Karpas-422 (cell line): Measurements from ENCODE around the gene MED27. TPM values are rescaled to one million over a fixed set of nuclear protein-coding genes. Genes with fewer than 3 reads are reported as not detected.
"Not testable (repeated sequence)": the region's sequence is repeated elsewhere in the genome, so short reads cannot be mapped to it uniquely, and the experiment has no call there.

ENCODE experiments used
- DNase-seq: peaks from one replicate; pipeline ENCODE4 v3.0.0-alpha.2; 2015
- H2AFZ ChIP-seq: fragments of 200-600 bp; sonication (generic); 2 replicates; pipeline ENCODE4 v1.6.1; 2014; ENCODE audit warnings: antibody characterized with exemption, low read length, mixed read lengths
- H3K27ac ChIP-seq: fragments of 200-600 bp; sonication (generic); 2 replicates; pipeline ENCODE4 v1.5.1; 2014; ENCODE audit warnings: mild to moderate bottlenecking, low read length, moderate library complexity
- H3K27me3 ChIP-seq: fragments of 200-600 bp; sonication (generic); 2 replicates; pipeline ENCODE4 v1.6.1; 2014; ENCODE audit warnings: low read length, mixed read lengths
- H3K36me3 ChIP-seq: fragments of 200-600 bp; sonication (generic); 2 replicates; pipeline ENCODE4 v1.6.1; 2014; ENCODE audit warnings: low read length, mixed read lengths; ENCODE audit not compliant: insufficient read depth
- H3K4me1 ChIP-seq: fragments of 200-600 bp; sonication (generic); 2 replicates; pipeline ENCODE4 v1.6.1; 2014; ENCODE audit warnings: mild to moderate bottlenecking, low read length, mixed read lengths
- H3K4me2 ChIP-seq: fragments of 200-600 bp; sonication (generic); 2 replicates; pipeline ENCODE4 v1.6.1; 2014; ENCODE audit warnings: low read length, low read depth, mild to moderate bottlenecking; ENCODE audit not compliant: poor library complexity, severe bottlenecking
- H3K4me3 ChIP-seq: fragments of 200-600 bp; sonication (generic); 2 replicates; pipeline ENCODE4 v1.5.1; 2014; ENCODE audit warnings: mild to moderate bottlenecking, antibody characterized with exemption, low read length, mixed read lengths
- H3K79me2 ChIP-seq: fragments of 200-600 bp; sonication (generic); 2 replicates; pipeline ENCODE4 v1.6.1; 2014; ENCODE audit warnings: mild to moderate bottlenecking, low read length, mixed read lengths
- H3K9ac ChIP-seq: fragments of 200-600 bp; sonication (generic); 2 replicates; pipeline ENCODE4 v1.6.0; 2014; ENCODE audit warnings: low read length
- H3K9me2 ChIP-seq: fragments of 200-600 bp; sonication (generic), shearing (Covaris generic); replicated peaks from 2 replicates; pipeline ENCODE4 v1.6.0; 2014; ENCODE audit warnings: mild to moderate bottlenecking, low read length, moderate library complexity; ENCODE audit not compliant: insufficient read depth
- H3K9me3 ChIP-seq: fragments of 300-700, 200-600 bp; sonication (generic); 2 replicates; pipeline ENCODE4 v1.6.1; 2014; ENCODE audit warnings: low read length, mixed read lengths
- H4K20me1 ChIP-seq: fragments of 200-600 bp; sonication (generic); 2 replicates; pipeline ENCODE4 v1.6.1; 2014; ENCODE audit warnings: mild to moderate bottlenecking, antibody characterized with exemption, low read length, low read depth; ENCODE audit not compliant: insufficient read depth
- total RNA-seq: library from RNA; depleted of rRNA; stranded (reverse); fragments of >200 nt; shearing (Covaris generic); gene quantifications from 2 replicates; pipeline ENCODE4 v1.2.3, GENCODE V29; 2014; ENCODE audit warnings: low replicate concordance

The MED27 gene
- total RNA-seq, 1 experiment from 2014 or later: 19.8 TPM

DNA sequence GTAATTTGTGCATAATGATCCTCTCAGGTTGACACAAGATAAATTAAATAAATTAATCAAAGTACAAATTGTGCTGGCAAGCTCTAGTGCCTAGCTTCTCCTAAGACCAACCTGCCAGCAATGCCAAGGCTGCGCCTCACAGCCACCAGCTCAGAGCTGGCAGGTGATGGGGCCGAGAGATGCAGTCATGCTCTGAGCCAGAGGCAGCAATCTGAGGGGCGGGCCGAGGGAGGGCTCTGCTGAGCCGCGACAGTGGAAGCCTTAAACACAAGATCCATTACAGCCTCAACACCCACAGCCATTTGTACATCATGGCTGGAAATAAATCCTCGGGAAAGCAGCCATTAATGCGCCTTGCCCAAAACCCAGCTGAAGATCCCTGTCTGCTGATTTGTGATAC is 20.3 kb downstream of the MED27 start:
- Histone ChIP-seq H3K79me2 (peaks cover 83% of the 10 kb centered on the region), H3K27me3 (no peaks in the 10 kb centered on the region), H3K9me3 (peaks cover 9% of the 10 kb centered on the region; the same call in 1 of the 2 replicates), H3K4me2 (no peak overlapping the region), H2AFZ (no peak overlapping the region), H3K4me3 (no peak overlapping the region), H3K9me2 (no peaks in the 10 kb centered on the region), H3K36me3 (peaks cover 12% of the 10 kb centered on the region; the same call in 1 of the 2 replicates), H3K4me1 (no peaks in the 10 kb centered on the region), H3K27ac (no peak overlapping the region), H4K20me1 (peaks cover 20% of the 10 kb centered on the region; the same call in 1 of the 2 replicates), H3K9ac (no peak overlapping the region)
- DNase-seq: no peak

DNA sequence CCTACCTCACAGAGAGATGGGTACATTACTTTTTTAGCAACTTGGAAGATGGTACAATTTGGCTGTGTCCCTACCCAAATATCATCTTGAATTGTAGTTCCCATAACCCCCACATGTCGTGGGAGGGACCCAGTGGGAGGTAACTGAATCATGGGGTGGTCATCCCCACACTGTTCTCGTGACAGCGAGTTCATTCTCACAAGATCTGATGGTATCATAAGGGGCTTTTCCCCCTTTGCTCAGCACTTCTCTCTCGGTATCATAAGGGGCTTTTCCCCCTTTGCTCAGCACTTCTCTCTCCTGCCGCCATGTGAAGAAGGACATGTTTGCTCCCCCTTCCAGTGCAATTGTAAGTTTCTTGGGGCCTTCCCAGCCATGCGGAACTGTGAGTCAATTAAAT is 21.4 kb downstream of the MED27 start:
- not testable (repeated sequence) for DNase-seq, H2AFZ ChIP-seq, H3K9me2 ChIP-seq, H3K27me3 ChIP-seq, H3K4me3 ChIP-seq, H3K27ac ChIP-seq, H3K4me2 ChIP-seq, H3K4me1 ChIP-seq, H3K9me3 ChIP-seq, H3K9ac ChIP-seq
- Histone ChIP-seq H3K79me2 (peaks cover 75% of the 10 kb centered on the region), H4K20me1 (peaks cover 24% of the 10 kb centered on the region), H3K36me3 (peaks cover 12% of the 10 kb centered on the region; the same call in 1 of the 2 replicates)

DNA sequence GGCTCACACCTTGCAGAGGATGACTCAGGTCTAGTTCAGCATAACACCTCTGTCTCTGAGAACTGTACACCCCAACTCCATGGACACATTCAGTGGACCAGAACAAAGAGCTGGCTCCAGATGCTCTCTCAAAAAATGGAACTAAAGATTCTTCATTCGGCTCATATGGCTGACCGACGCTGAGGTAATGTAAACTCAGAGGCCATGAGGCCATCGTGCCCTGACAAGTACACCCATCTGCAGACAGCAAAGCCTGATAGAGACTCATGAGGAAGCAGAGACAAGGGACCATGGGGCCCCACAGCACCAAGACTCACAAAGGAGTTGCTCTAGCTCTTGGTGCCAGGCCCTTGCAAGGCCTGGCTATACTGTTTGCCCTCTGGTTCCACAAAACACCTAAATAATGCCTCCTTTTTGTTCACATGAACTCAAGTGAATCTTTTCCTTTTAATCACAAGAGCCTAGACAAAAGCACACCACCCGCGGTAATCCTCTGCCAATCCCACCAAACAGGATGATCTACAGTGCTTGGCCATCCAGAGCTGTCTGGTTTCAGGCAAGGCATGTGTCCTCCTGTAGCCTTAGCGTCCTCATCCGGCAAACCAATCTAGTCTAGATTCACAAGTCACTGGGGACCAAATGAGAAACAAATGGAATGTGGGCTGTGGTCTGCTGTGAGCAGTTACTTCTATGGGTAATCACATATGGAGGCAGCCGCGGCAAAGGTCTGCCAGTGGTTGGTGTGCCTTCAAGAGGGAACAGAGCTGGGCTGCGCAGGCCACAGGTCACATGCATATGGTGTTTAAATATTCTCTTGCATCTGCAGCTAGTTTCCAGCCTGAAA is 22.7 kb downstream of the MED27 start:
- no peak overlapping the region for H2AFZ ChIP-seq
- no peak for DNase-seq
- peaks cover 62% of the 10 kb centered on the region for H3K79me2 ChIP-seq
- H4K20me1 ChIP-seq: peaks cover 31% of the 10 kb centered on the region
- no peaks in the 10 kb centered on the region for H3K27me3 ChIP-seq
- H3K4me1 ChIP-seq: no peaks in the 10 kb centered on the region
- H3K4me2 ChIP-seq: no peak overlapping the region
- H3K9me3 ChIP-seq: peaks cover 9% of the 10 kb centered on the region; the same call in 1 of the 2 replicates
- H3K4me3 ChIP-seq: no peak overlapping the region
- H3K9me2 ChIP-seq: no peaks in the 10 kb centered on the region
- no peak overlapping the region for H3K9ac ChIP-seq
- H3K27ac ChIP-seq: no peak overlapping the region
- peaks cover 12% of the 10 kb centered on the region; the same call in 1 of the 2 replicates for H3K36me3 ChIP-seq

DNA sequence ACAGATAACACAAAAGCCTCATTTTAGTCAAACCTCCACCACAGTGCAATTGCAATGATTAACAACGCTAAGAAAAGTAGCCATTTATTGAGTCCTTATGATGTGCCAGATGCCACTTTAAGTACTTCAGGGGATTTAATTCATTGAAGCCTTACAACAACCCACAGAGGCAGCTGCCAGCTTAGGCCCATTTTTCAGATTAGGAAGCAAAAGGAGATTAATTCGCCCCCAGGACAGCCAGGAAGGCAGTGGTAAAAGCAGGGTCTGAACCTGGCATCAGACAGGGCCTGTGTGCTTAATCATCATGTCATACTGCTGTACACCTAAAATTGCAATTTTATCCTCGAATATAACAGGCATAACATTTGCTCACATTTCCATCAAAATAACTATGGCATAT is 23.9 kb downstream of the MED27 start:
- H3K27me3 ChIP-seq: no peaks in the 10 kb centered on the region
- no peak overlapping the region for H3K9ac ChIP-seq
- H4K20me1 ChIP-seq: peaks cover 41% of the 10 kb centered on the region
- no peak overlapping the region for H2AFZ ChIP-seq
- H3K79me2 ChIP-seq: peaks cover 50% of the 10 kb centered on the region
- H3K4me3 ChIP-seq: no peak overlapping the region
- no peaks in the 10 kb centered on the region for H3K9me2 ChIP-seq
- no peak for DNase-seq
- no peak overlapping the region for H3K4me2 ChIP-seq
- no peak overlapping the region for H3K27ac ChIP-seq
- peaks cover 12% of the 10 kb centered on the region; the same call in 1 of the 2 replicates for H3K36me3 ChIP-seq
- H3K9me3 ChIP-seq: peaks cover 9% of the 10 kb centered on the region; the same call in 1 of the 2 replicates
- H3K4me1 ChIP-seq: no peaks in the 10 kb centered on the region

DNA sequence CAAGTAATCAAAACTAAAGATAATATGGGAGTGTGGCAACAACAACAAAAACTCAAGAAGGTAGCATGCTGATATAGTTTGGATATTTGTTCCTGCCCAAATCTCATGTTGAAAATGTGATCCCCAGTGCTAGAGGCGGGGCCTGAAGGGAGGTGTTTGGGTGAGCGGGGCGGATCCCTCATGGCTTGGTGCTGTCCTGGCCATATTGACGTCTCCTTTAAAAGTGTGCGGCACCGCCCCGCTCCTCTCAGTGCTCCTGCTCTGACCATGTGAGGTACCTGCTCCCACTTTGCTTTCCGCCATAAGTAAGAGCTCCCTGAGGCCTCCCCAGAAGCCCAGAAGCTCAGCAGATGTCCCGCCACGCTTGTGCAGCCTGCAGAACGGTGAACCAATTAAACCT is 25.6 kb downstream of the MED27 start:
- no peak for DNase-seq
- H3K9me2 ChIP-seq: no peaks in the 10 kb centered on the region
- peaks cover 58% of the 10 kb centered on the region for H4K20me1 ChIP-seq
- no peak overlapping the region for H3K27ac ChIP-seq
- H3K9me3 ChIP-seq: peaks cover 4% of the 10 kb centered on the region; the same call in 1 of the 2 replicates
- no peaks in the 10 kb centered on the region for H3K4me1 ChIP-seq
- H3K4me2 ChIP-seq: no peak overlapping the region
- H3K79me2 ChIP-seq: peaks cover 35% of the 10 kb centered on the region
- no peak overlapping the region for H3K9ac ChIP-seq
- H3K27me3 ChIP-seq: no peaks in the 10 kb centered on the region
- H3K4me3 ChIP-seq: no peak overlapping the region
- H3K36me3 ChIP-seq: peaks cover 6% of the 10 kb centered on the region; the same call in 1 of the 2 replicates
- H2AFZ ChIP-seq: no peak overlapping the region

DNA sequence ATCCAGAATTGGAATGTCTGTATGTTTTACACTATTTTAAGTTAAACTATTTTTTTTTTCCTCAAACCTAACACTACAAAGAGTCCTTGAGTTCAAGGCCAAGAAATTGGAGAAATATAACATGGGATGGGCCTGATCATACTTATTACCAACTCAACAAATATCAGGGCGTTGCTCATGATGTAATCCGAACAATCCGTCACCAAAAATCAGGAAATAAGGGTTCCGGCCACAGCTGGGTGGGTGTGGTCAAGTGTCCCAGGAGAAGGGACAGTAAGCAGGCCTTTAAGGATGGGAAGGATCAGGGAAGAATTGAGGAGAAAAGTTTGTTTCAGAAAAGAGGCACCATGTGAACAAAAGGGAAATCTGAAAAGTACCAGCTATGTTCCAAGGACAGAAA is 29.8 kb downstream of the MED27 start:
- no peak overlapping the region for H3K4me2 ChIP-seq
- no peak overlapping the region for H2AFZ ChIP-seq
- H3K36me3 ChIP-seq: no peaks in the 10 kb centered on the region
- H3K27ac ChIP-seq: no peak overlapping the region
- no peaks in the 10 kb centered on the region for H3K27me3 ChIP-seq
- DNase-seq: no peak
- H3K79me2 ChIP-seq: peaks cover 22% of the 10 kb centered on the region
- no peak overlapping the region for H3K4me3 ChIP-seq
- no peaks in the 10 kb centered on the region for H3K9me2 ChIP-seq
- no peak overlapping the region for H3K9ac ChIP-seq
- no peaks in the 10 kb centered on the region for H3K4me1 ChIP-seq
- peaks cover 74% of the 10 kb centered on the region for H4K20me1 ChIP-seq
- no peaks in the 10 kb centered on the region for H3K9me3 ChIP-seq

DNA sequence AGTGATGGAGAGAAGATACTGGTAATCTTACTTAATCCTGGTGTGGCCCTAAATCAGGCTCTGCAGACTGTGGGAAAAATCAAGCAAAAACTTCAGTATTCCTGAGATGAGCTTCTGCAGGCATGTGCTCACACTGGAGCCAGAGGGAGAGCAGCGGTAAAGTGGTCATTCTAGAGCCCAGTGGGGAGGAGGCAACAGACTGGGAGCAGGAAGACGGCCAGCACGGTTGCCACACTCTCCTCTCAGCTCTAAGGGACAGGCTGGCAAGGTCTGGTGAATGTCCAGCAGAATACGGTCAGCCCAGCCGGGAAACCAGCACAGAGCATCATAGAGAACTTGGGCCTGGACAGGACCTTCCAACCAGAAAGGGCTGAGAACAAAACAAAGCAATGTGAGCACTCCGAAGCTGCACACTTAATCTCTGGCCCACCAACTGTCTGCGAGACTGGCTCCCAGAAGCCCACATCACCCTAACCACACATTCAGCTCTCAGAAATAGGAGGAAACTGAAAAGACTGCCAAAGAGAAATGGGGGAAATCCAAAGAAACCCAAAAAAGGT is 30.3 kb downstream of the MED27 start:
- Histone ChIP-seq H3K9ac (no peak overlapping the region), H3K4me1 (no peaks in the 10 kb centered on the region), H3K4me2 (no peak overlapping the region), H3K27me3 (no peaks in the 10 kb centered on the region), H2AFZ (no peak overlapping the region), H3K9me2 (no peaks in the 10 kb centered on the region), H3K9me3 (no peaks in the 10 kb centered on the region), H3K36me3 (no peaks in the 10 kb centered on the region), H3K79me2 (peaks cover 17% of the 10 kb centered on the region; the same call in 1 of the 2 replicates), H3K4me3 (no peak overlapping the region), H3K27ac (no peak overlapping the region), H4K20me1 (peaks cover 72% of the 10 kb centered on the region)
- no peak for DNase-seq

DNA sequence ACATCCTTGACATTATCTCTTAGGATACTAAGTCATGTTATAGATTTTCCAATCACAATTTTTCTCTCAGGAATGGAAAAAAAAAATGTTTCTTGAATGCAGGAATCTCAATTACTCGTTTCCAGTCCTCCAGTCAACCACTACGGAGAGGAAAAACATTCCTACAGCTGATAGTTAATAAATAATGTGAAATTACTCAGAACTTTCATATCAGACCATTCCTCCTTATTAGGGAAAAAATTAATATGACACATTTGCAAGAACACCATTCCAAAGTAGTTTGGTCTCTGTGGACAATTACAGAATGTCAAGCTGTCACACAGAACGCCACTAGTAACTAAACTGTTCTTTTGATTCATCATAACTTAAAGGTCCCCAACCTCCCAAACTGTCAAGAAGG is 31.5 kb downstream of the MED27 start:
- peaks cover 14% of the 10 kb centered on the region; the same call in 1 of the 2 replicates for H3K79me2 ChIP-seq
- no peak overlapping the region for H3K9ac ChIP-seq
- peaks cover 77% of the 10 kb centered on the region for H4K20me1 ChIP-seq
- no peaks in the 10 kb centered on the region for H3K27me3 ChIP-seq
- H3K36me3 ChIP-seq: no peaks in the 10 kb centered on the region
- H3K9me3 ChIP-seq: no peaks in the 10 kb centered on the region
- H2AFZ ChIP-seq: no peak overlapping the region
- H3K27ac ChIP-seq: no peak overlapping the region
- H3K9me2 ChIP-seq: no peaks in the 10 kb centered on the region
- H3K4me1 ChIP-seq: no peaks in the 10 kb centered on the region
- DNase-seq: no peak
- no peak overlapping the region for H3K4me3 ChIP-seq
- H3K4me2 ChIP-seq: no peak overlapping the region
